Neural cell (in vitro differentiated cells): ENCODE measurements around the gene GALNT8. TPM values are rescaled to one million over a fixed set of nuclear protein-coding genes. Genes with fewer than 3 reads are reported as not detected.

ENCODE experiments used
- H2AFZ ChIP-seq: fragments of 200-600, 300-800 bp; sonication (generic), shearing (Covaris generic); 2 replicates; pipeline ENCODE4 v1.6.0; 2014; ENCODE audit warnings: low read depth, mild to moderate bottlenecking, antibody characterized with exemption, low read length, moderate library complexity
- H3F3A ChIP-seq: fragments of 200-600 bp; shearing (Covaris generic); 2 replicates; pipeline ENCODE4 v1.6.1; 2016; ENCODE audit warnings: mild to moderate bottlenecking, moderate library complexity, mixed read lengths, antibody characterized with exemption, low read length; ENCODE audit not compliant: insufficient read depth, poor library complexity, severe bottlenecking
- H3K27ac ChIP-seq: fragments of 200-600, 300-800 bp; sonication (generic), shearing (Covaris generic); 2 replicates; pipeline ENCODE4 v1.5.1; 2014; ENCODE audit warnings: mild to moderate bottlenecking, low read length, moderate library complexity
- H3K27me3 ChIP-seq: fragments of 300-800, 200-600 bp; sonication (generic), shearing (Covaris generic); 2 replicates; pipeline ENCODE4 v1.6.0; 2014; ENCODE audit warnings: mild to moderate bottlenecking, low read depth, low read length, moderate library complexity; ENCODE audit not compliant: insufficient read depth
- H3K36me3 ChIP-seq: fragments of 300-800, 200-600 bp; sonication (generic), shearing (Covaris generic); 2 replicates; pipeline ENCODE4 v1.5.1; 2014; ENCODE audit warnings: mild to moderate bottlenecking, antibody characterized with exemption, low read length, moderate library complexity; ENCODE audit not compliant: insufficient read depth
- H3K4me2 ChIP-seq: fragments of 300-800, 200-600 bp; sonication (generic), shearing (Covaris generic); 2 replicates; pipeline ENCODE4 v1.6.0; 2014; ENCODE audit warnings: mild to moderate bottlenecking, low read length
- H3K4me3 ChIP-seq: fragments of 300-800, 200-600 bp; sonication (generic), shearing (Covaris generic); 2 replicates; pipeline ENCODE4 v1.5.1; 2014; ENCODE audit warnings: mild to moderate bottlenecking, low read length, moderate library complexity
- H3K79me2 ChIP-seq: fragments of 200-600 bp; shearing (Covaris generic); replicated peaks from 2 replicates; pipeline ENCODE4 v1.6.0; 2014; ENCODE audit warnings: mild to moderate bottlenecking, low read length, moderate library complexity; ENCODE audit not compliant: insufficient read depth
- H3K9ac ChIP-seq: fragments of 300-800, 200-600 bp; sonication (generic), shearing (Covaris generic); 2 replicates; pipeline ENCODE4 v1.6.1; 2016; ENCODE audit warnings: mild to moderate bottlenecking, low read length, mixed read lengths
- H3K9me2 ChIP-seq: fragments of 200-600 bp; shearing (Covaris generic); 2 replicates; pipeline ENCODE4 v1.6.1; 2016; ENCODE audit warnings: mild to moderate bottlenecking, low read length, mixed read lengths; ENCODE audit not compliant: insufficient read depth
- H3K9me3 ChIP-seq: fragments of 200-600, 300-800 bp; sonication (generic), shearing (Covaris generic); 2 replicates; pipeline ENCODE4 v1.6.1; 2016; ENCODE audit warnings: mild to moderate bottlenecking, mixed run types, low read length, moderate library complexity, mixed read lengths
- H4K20me1 ChIP-seq: fragments of 200-600 bp; shearing (Covaris generic); 2 replicates; pipeline ENCODE4 v1.6.1; 2016; ENCODE audit warnings: mild to moderate bottlenecking, mixed run types; ENCODE audit not compliant: insufficient read depth
- CTCF ChIP-seq: fragments of 450-650 bp; IDR thresholded peaks from 2 replicates; pipeline ENCODE4 v1.5.1; 2014; ENCODE audit warnings: antibody characterized with exemption, mild to moderate bottlenecking, moderate library complexity; ENCODE audit not compliant: poor library complexity, severe bottlenecking
- EP300 ChIP-seq: fragments of 450-650 bp; conservative IDR thresholded peaks from 2 replicates; pipeline ENCODE4 v1.6.1; 2014; ENCODE audit warnings: antibody characterized with exemption, mild to moderate bottlenecking, moderate library complexity; ENCODE audit not compliant: poor library complexity, severe bottlenecking
- EZH2 ChIP-seq: fragments of 200-600, 300-800 bp; shearing (Covaris generic), sonication (generic); IDR thresholded peaks from 2 replicates; pipeline ENCODE4 v1.6.1; 2014; ENCODE audit warnings: antibody characterized with exemption, low read length, borderline replicate concordance, mild to moderate bottlenecking; ENCODE audit not compliant: insufficient read depth, poor library complexity, severe bottlenecking
- MXI1 ChIP-seq: fragments of 450-650 bp; conservative IDR thresholded peaks from 2 replicates; pipeline ENCODE4 v1.6.1; 2014; ENCODE audit warnings: antibody characterized with exemption, mild to moderate bottlenecking; ENCODE audit not compliant: poor library complexity, severe bottlenecking
- POLR2AphosphoS5 ChIP-seq: IDR thresholded peaks from 2 replicates; pipeline ENCODE4 v1.6.1; 2012
- RAD21 ChIP-seq: fragments of 450-650 bp; conservative IDR thresholded peaks from 2 replicates; pipeline ENCODE4 v1.6.1; 2014; ENCODE audit warnings: antibody characterized with exemption, mild to moderate bottlenecking, moderate library complexity
- REST ChIP-seq: IDR thresholded peaks from 2 replicates; pipeline ENCODE4 v1.6.1; 2012; ENCODE audit warnings: borderline replicate concordance
- SMC3 ChIP-seq: fragments of 450-650 bp; conservative IDR thresholded peaks from 2 replicates; pipeline ENCODE4 v1.6.1; 2014; ENCODE audit warnings: antibody characterized with exemption, mild to moderate bottlenecking, moderate library complexity; ENCODE audit not compliant: poor library complexity
- TAF1 ChIP-seq: IDR thresholded peaks from 2 replicates; pipeline ENCODE4 v1.6.1; 2012; ENCODE audit warnings: low read depth
- polyA plus RNA-seq: library from polyadenylated mRNA; depleted of rRNA; stranded (reverse); fragments of >200 nt; gene quantifications from 2 replicates; pipeline ENCODE4 v1.2.3, GENCODE V29; 2014

Gene GALNT8
- polyA plus RNA-seq, 1 donor from 2014 or later: 25.8 TPM

GRCh38 chr12:4779749-4780148 lies 59.5 kb downstream of the GALNT8 start:
- no peak for TF ChIP-seq EZH2
- no peak for TF ChIP-seq REST
- TF ChIP-seq RAD21: no peak
- TF ChIP-seq EP300: no peak
- TF ChIP-seq MXI1: no peak
- no peak for TF ChIP-seq CTCF
- no peak for TF ChIP-seq TAF1
- no peak for TF ChIP-seq SMC3
- no peak for TF ChIP-seq POLR2AphosphoS5
- no peak overlapping the region for H3K27ac ChIP-seq
- no peak overlapping the region for H2AFZ ChIP-seq
- H3K4me3 ChIP-seq: no peak overlapping the region
- no peaks in the 10 kb centered on the region for H3K9me2 ChIP-seq
- no peaks in the 10 kb centered on the region for H4K20me1 ChIP-seq
- peaks cover 4% of the 10 kb centered on the region for H3K36me3 ChIP-seq
- H3F3A ChIP-seq: no peaks in the 10 kb centered on the region
- no peak overlapping the region for H3K9ac ChIP-seq
- no peaks in the 10 kb centered on the region for H3K9me3 ChIP-seq
- H3K79me2 ChIP-seq: no peaks in the 10 kb centered on the region
- no peaks in the 10 kb centered on the region for H3K27me3 ChIP-seq
- no peak overlapping the region for H3K4me2 ChIP-seq

- TF ChIP-seq RAD21 (no peak), EP300 (no peak), SMC3 (no peak), CTCF (no peak), MXI1 (no peak), TAF1 (no peak)
- H3K4me2 ChIP-seq: no peak overlapping the region
- no peak overlapping the region for H2AFZ ChIP-seq
- peaks cover 4% of the 10 kb centered on the region for H3K36me3 ChIP-seq
- H3F3A ChIP-seq: no peaks in the 10 kb centered on the region
- no peaks in the 10 kb centered on the region for H3K79me2 ChIP-seq
- H4K20me1 ChIP-seq: no peaks in the 10 kb centered on the region
- H3K4me3 ChIP-seq: no peak overlapping the region
- H3K9me3 ChIP-seq: no peaks in the 10 kb centered on the region
- no peak overlapping the region for H3K27ac ChIP-seq
- H3K9me2 ChIP-seq: no peaks in the 10 kb centered on the region
- no peak overlapping the region for H3K9ac ChIP-seq
- H3K27me3 ChIP-seq: no peaks in the 10 kb centered on the region
These were observed 60.7 kb downstream of the GALNT8 start for GRCh38 chr12:4780641-4781611.
